Tibial nerve (tissue), 4 donors: ENCODE measurements around the gene SLC30A7.

Experiments
- CTCF ChIP-seq, 5 experiments: fragments of 200-600 bp in 3 of 5; fragments of 450-650 bp in 2 of 5; sonication (generic) in 3 of 5; IDR thresholded peaks; one replicate each; pipeline ENCODE4 v1.5.1; 2016 to 2019; ENCODE audit warnings: antibody characterized with exemption in 5 of 5, mild to moderate bottlenecking in 3 of 5, moderate library complexity in 2 of 5
- EP300 ChIP-seq, 2 donors: sonication (generic); formaldehyde crosslinking; IDR thresholded peaks; one replicate each; pipeline ENCODE4 v1.6.1; 2017; ENCODE audit warnings: antibody characterized with exemption in 2 of 2, mild to moderate bottlenecking in 1 of 2
- POLR2A ChIP-seq, 2 donors: fragments of 450-650 bp; IDR thresholded peaks; one replicate each; pipeline ENCODE4 v1.6.1; 2017; ENCODE audit warnings: antibody characterized with exemption in 2 of 2, mild to moderate bottlenecking in 2 of 2, moderate library complexity in 2 of 2

DNA sequence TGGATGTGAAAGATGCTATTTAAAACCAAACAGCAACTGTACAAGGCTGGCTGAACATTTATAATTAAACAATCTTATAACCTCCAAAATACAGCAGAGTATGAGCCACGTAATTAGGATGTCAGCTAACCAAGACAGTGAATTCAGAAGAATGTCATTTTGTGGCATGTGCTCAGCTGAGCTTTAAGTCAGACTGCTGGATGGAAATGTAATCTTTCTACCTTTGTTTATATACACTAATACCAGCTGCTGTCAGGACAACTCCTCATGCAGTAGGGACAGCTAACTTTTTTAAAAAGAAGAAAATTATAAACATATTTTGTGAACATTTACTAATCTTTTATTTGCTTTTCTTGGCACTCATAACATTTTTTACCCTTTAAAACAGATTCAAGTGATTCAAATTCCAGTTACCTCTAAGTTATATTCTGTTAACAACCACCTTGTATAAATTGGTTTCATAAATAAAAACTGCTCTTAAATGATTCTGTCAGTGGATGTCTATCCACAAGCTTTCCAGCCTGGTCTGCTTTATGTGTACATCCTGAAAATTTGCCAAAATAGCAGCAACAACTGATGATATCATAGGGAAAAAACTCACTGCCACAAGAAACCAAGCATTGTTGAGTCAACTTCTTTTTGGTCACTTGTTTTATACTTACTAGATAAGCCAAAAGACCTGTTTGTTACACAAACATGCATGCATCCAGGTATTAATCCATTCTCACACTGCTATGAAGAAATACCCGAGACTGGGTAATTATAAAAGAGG, 93.6 kb downstream of the SLC30A7 start:
- no peak for TF ChIP-seq CTCF (IDR thresholded peaks at IDR 0.05)
- TF ChIP-seq POLR2A (IDR thresholded peaks at IDR 0.05) = no peak
- no peak for TF ChIP-seq EP300 (IDR thresholded peaks at IDR 0.05)
